Endothelial cell (in vitro differentiated cells): ENCODE data around the gene SFTPD. TPM values are rescaled to one million over a fixed set of nuclear protein-coding genes. Genes with fewer than 3 reads are reported as not detected.
A peak's percentile ranks its signal among the peaks of the same experiment; 100 is the strongest.
"Not testable (repeated sequence)": the region's sequence is repeated elsewhere in the genome, so short reads cannot be mapped to it uniquely, and the experiment has no call there.

Experiments used
- DNase-seq: peaks from one replicate; pipeline ENCODE4 v3.0.0; 2021; ENCODE audit warnings: low spot score
- H3K27ac Mint-ChIP-seq: one replicate; pipeline ENCODE4 v1.8.0; 2021; ENCODE audit warnings: mixed read lengths, inconsistent platforms; ENCODE audit not compliant: unreplicated experiment
- H3K27me3 Mint-ChIP-seq: one replicate; pipeline ENCODE4 v1.8.0; 2021; ENCODE audit warnings: mild to moderate bottlenecking, moderate library complexity, mixed read lengths, inconsistent platforms; ENCODE audit not compliant: unreplicated experiment
- H3K36me3 Mint-ChIP-seq: one replicate; pipeline ENCODE4 v1.8.0; 2021; ENCODE audit warnings: mild to moderate bottlenecking, low read depth, mixed read lengths, inconsistent platforms; ENCODE audit not compliant: unreplicated experiment
- H3K4me1 Mint-ChIP-seq: one replicate; pipeline ENCODE4 v1.8.0; 2021; ENCODE audit warnings: mild to moderate bottlenecking, mixed read lengths, inconsistent platforms; ENCODE audit not compliant: unreplicated experiment
- H3K4me3 Mint-ChIP-seq: one replicate; pipeline ENCODE4 v1.8.0; 2021; ENCODE audit warnings: mild to moderate bottlenecking, mixed read lengths, inconsistent platforms; ENCODE audit not compliant: unreplicated experiment
- H3K9me3 Mint-ChIP-seq: one replicate; pipeline ENCODE4 v1.8.0; 2021; ENCODE audit warnings: mixed read lengths, inconsistent platforms; ENCODE audit not compliant: unreplicated experiment
- total RNA-seq: library from RNA; stranded (reverse); fragmentation: NEBNext Ultra II Directional; extraction: Animal tissue kit (Norgen Biotek cat#: 25700); gene quantifications from one replicate; pipeline ENCODE4 v1.2.1, GENCODE V29; 2021; ENCODE audit not compliant: unreplicated experiment
- TF ChIP-seq, protein P1 (sequence below): fragments of 200-600 bp; sonication (generic); IDR thresholded peaks from one replicate; pipeline ENCODE4 v1.5.0; 2021; ENCODE audit warnings: antibody characterized with exemption; ENCODE audit not compliant: unreplicated experiment

The SFTPD gene
- total RNA-seq, 1 donor from 2014 or later = 0.31 TPM

DNA sequence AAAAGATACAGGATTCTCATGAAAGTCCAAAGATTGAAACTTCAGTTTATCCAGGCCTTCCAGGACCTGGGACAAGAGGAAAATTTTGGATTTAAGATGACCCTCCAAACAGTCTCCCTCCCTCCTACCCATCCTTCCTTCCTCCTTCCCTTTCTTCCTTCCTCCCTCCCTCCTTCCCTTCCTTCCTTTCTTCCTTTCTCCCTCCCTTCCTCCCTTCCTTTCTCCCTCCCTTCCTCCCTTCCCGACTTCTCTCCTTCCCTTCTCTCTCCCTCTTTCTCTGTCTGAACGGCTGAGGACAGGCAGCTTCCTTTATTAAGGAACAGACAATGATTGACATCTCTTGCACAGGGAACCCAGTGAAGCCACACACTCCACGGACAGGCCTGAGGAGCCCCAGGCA, 23.3 kb downstream of the SFTPD start:
- H3K9me3 Mint-ChIP-seq = no peaks in the 10 kb centered on the region
- no peaks in the 10 kb centered on the region for H3K4me1 Mint-ChIP-seq
- peaks cover 6% of the 10 kb centered on the region for H3K27me3 Mint-ChIP-seq
- DNase-seq = no peak
- H3K36me3 Mint-ChIP-seq = peaks cover 47% of the 10 kb centered on the region
- H3K27ac Mint-ChIP-seq = no peak overlapping the region
- H3K4me3 Mint-ChIP-seq = no peak overlapping the region
- TF ChIP-seq, protein P1, sequence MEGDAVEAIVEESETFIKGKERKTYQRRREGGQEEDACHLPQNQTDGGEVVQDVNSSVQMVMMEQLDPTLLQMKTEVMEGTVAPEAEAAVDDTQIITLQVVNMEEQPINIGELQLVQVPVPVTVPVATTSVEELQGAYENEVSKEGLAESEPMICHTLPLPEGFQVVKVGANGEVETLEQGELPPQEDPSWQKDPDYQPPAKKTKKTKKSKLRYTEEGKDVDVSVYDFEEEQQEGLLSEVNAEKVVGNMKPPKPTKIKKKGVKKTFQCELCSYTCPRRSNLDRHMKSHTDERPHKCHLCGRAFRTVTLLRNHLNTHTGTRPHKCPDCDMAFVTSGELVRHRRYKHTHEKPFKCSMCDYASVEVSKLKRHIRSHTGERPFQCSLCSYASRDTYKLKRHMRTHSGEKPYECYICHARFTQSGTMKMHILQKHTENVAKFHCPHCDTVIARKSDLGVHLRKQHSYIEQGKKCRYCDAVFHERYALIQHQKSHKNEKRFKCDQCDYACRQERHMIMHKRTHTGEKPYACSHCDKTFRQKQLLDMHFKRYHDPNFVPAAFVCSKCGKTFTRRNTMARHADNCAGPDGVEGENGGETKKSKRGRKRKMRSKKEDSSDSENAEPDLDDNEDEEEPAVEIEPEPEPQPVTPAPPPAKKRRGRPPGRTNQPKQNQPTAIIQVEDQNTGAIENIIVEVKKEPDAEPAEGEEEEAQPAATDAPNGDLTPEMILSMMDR = no peak

DNA sequence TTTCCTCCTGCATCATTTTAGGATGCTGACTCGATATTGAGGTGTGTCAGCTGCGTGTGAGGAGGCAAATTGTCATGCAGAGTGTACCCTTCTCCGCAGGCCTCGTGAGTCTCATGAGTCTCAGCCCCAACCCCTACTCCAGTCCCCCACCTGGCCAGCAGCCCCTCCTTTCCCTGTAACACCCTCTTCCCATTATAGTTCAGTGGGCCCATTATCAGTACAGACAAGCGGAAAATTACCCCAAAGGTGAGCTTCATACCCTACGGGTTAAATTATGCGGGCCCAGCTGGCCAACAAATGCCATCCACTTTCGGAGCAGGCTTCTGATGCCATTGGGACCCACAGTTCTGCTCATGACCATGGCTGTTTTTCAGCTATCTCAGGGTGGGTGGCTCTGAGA, 25.2 kb downstream of the SFTPD start:
- H3K4me3 Mint-ChIP-seq = peak overlapping the region; percentile 7
- H3K27me3 Mint-ChIP-seq = peaks cover 1% of the 10 kb centered on the region
- H3K4me1 Mint-ChIP-seq = no peaks in the 10 kb centered on the region
- no peak overlapping the region for H3K27ac Mint-ChIP-seq
- DNase-seq = no peak
- H3K9me3 Mint-ChIP-seq = no peaks in the 10 kb centered on the region
- H3K36me3 Mint-ChIP-seq = peaks cover 47% of the 10 kb centered on the region
- TF ChIP-seq, protein P1 = no peak

- peaks cover 1% of the 10 kb centered on the region for H3K27me3 Mint-ChIP-seq
- H3K4me1 Mint-ChIP-seq = no peaks in the 10 kb centered on the region
- no peak for DNase-seq
- no peak overlapping the region for H3K27ac Mint-ChIP-seq
- no peaks in the 10 kb centered on the region for H3K9me3 Mint-ChIP-seq
- peaks cover 47% of the 10 kb centered on the region for H3K36me3 Mint-ChIP-seq
- TF ChIP-seq, protein P1 = no peak
- H3K4me3 Mint-ChIP-seq = peak overlapping the region; percentile 19
Observed at GRCh38 chr10:79923145-79923544, 25.8 kb downstream of the SFTPD start.

DNA sequence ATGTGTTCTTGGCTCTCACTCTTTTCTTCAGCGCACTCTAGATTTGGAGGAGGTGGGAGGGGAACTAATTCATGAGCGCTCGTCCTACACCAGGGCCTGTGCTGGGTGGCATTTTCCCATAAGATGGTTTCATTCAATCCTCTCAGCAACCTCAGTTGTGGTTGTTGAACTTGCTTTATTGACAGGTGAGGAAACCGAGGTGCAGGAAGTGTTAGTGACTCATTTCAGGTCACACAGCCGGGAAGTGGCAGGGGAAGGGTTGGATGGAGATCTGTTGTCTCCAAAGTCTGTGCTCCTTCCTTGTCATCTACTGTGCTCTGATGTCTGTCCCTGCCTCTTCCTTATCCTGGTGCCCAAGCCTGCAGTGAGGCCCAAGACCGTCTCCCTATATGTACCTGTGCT, 26.9 kb downstream of the SFTPD start:
- H3K27ac Mint-ChIP-seq, H3K9me3 Mint-ChIP-seq, H3K4me1 Mint-ChIP-seq, H3K27me3 Mint-ChIP-seq, H3K4me3 Mint-ChIP-seq, DNase-seq: not testable (repeated sequence)
- H3K36me3 Mint-ChIP-seq = peaks cover 44% of the 10 kb centered on the region

- H3K4me3 Mint-ChIP-seq, H3K9me3 Mint-ChIP-seq, DNase-seq, H3K27ac Mint-ChIP-seq, H3K27me3 Mint-ChIP-seq, H3K36me3 Mint-ChIP-seq: not testable (repeated sequence)
- peaks cover 19% of the 10 kb centered on the region for H3K4me1 Mint-ChIP-seq
Observed at GRCh38 chr10:79915838-79916237, 33.1 kb downstream of the SFTPD start.

GRCh38 chr10:79914512-79914911, 34.4 kb downstream of the SFTPD start:
- TF ChIP-seq, protein P1 = peak; percentile 24
- DNase-seq, H3K36me3 Mint-ChIP-seq, H3K27ac Mint-ChIP-seq, H3K27me3 Mint-ChIP-seq, H3K4me3 Mint-ChIP-seq, H3K9me3 Mint-ChIP-seq: not testable (repeated sequence)
- H3K4me1 Mint-ChIP-seq = peaks cover 29% of the 10 kb centered on the region
